Epithelial cell of prostate (primary cell): Measurements from ENCODE around the gene GLIS1.

ENCODE experiments used
- DNase-seq: peaks from one replicate; pipeline ENCODE4 v3.0.0-alpha.2; 2011; ENCODE audit warnings: low read depth, low spot score
- H3K27ac ChIP-seq: fragments of 450-650 bp; 2 replicates; pipeline ENCODE4 v1.5.1; 2017; ENCODE audit warnings: mild to moderate bottlenecking

The GLIS1 gene

DNA sequence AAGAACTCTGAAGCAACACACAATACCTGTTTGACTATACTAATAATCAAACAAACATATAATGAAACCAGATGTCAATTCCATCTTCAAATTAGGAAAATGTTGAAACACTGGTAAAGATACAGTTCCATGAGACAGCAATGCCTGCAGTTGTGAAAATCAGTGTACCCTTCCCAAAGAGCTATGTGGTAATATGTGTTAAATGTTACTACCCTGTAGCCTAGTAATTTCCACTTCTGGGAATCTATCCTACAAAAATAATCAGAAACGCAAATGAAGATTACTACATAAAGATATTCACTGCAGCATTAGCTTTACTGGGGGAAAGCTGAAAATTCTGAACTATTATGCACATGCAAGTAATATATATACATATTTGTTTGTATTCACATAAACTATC, 16.9 kb downstream of the GLIS1 start:
- no peak overlapping the region for H3K27ac ChIP-seq
- no peak for DNase-seq

DNA sequence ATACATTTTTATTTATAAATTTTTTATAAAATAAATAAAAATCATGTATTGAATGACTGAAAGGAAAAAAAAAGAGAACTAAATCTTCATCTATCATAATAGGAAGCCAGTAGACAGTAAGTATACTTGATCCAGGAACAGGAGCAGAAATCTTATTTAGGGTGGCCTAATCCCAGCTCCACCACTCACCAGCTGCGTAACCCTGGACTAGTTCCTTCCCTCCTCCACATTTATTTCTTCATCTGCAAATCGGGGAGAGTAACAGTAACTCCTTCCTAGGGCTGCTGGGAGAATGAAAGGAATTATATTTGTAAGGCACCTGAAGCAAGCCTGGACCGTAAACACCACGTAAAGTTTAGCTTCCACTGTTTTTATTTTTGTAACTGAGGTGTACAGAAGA, 17.9 kb downstream of the GLIS1 start:
- H3K27ac ChIP-seq = no peak overlapping the region
- no peak for DNase-seq

DNA sequence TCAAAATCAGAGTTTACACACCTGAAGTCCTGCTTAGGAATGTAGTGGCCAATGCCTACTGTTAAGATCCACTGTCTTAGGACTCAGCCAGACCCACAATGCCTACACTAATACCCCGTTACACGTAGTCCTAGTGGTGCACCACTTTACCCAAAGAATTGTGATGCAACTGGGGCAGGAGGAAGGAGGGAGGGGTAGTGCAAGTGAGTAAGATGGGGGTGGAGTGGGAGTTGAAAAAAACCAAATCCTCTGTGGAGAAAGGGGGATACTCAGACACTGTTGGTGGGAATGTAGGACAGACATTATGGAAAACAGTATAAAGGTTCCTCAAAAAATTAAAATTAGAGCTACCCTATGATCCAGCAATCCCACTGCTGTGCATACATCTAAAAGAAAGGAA, 19.5 kb downstream of the GLIS1 start:
- H3K27ac ChIP-seq = no peak overlapping the region
- no peak for DNase-seq

DNA sequence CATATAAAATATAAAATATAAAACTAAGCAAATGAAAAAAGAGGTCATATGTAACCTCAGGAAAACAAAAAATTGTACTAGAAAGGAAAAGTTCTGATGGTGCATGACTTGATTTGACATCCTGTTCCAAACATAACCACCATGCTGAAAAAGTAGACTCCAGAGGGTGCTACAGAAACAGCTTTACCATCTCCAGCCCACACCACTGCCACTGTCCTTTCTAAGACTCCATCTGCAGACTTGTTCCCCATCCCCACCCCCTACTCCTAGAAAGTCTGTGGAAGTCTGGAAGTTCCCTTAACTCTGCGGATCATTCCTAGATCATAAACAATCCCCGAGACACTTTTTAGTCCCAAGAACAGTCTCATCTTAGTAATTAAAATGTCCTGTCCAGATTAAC, 20.5 kb downstream of the GLIS1 start:
- no peak overlapping the region for H3K27ac ChIP-seq
- no peak for DNase-seq

DNA sequence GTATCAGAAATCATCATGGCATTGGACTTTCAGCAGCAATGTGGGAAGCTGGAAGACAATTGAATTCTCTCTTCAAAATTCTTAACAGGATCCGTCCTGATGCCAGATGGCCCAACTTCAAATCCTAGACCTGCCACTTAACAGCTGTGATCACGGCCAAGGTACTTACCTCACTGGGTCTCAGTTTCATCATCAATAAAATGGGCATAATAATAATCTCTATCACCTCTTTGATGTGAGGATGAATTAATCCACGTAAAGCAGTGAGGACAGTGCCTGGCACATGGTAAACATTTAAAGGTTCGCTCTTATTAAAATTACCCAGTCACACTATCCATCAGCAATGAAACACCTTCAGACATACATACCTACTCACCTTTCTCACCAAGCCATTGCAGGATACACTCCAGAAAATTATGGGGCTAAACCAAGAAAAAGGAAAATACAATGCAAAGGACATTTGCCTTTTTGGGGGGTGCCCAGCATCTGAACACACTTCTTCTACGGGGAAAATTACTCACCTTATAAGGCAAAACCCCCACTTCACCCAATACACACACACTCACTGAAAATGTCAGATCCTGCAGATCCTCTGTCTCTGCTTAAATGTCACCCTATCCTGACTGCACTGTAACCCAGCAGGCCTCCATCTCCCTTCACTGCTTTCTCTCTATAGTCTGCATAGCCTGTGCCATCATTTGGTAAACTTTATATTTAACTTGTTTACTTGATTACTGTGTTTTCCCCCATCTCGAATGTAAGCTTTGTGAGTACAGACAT, 21.7 kb downstream of the GLIS1 start:
- DNase-seq = no peak
- H3K27ac ChIP-seq = no peak overlapping the region

DNA sequence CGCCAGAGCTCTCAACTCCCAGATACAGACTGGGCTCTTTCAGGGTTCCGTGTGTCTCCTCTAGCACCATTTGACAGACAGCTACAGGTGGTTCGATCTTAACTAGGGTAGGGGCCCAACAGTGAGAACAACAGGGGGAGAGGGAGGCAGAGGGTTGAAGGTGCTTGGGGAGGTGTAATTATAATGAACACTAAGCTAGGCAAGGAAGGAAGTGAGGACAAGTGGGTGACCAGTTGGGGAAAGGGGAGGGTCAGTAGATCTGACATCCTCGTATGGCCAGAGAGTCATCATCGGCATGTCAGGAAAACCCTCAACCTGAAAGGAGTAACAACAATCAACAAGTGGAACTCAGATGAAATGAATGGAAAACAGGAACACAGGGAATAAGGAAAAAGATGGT, 22.8 kb downstream of the GLIS1 start:
- no peak for DNase-seq
- H3K27ac ChIP-seq = no peak overlapping the region

DNA sequence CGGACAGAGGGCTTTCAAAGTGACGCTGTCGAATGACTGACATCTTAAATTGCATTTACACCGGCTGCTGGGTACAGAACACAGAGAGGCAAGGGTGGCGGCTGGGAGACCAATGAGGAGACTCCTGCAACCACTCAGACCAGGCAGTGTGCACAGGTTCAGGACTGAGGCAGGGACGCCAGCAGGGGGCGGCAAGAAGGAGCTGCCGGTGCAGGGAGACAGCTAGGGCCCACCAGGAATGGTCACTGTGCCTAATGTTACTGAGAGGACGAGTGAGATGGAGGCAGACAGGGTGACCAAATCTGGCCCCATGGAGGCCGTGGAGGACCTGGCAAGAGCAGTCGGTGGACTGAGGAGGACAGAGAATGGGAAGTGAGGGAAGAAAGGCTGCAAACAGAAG, 23.5 kb downstream of the GLIS1 start:
- DNase-seq = no peak
- H3K27ac ChIP-seq = no peak overlapping the region

DNA sequence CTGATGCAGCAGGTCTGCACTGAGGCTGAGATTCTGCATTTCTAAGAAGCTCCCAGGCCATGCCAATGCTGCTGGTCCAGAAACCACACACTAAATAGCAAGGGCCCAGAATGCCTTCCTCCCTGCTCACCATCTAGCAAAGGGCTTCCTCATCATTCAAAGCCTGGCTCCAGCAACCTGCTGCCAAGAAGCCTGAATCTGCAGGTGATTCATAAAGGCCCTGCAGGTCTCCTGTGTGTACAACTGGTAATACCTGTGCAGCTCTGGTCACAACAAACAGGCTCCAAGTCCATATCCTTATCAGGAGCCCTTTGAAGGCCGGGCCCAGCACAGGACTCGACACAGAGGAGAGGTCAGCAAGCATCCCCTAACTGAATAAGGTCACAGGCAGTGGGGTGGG, 26.7 kb downstream of the GLIS1 start:
- no peak overlapping the region for H3K27ac ChIP-seq
- peak; percentile 36 for DNase-seq

DNA sequence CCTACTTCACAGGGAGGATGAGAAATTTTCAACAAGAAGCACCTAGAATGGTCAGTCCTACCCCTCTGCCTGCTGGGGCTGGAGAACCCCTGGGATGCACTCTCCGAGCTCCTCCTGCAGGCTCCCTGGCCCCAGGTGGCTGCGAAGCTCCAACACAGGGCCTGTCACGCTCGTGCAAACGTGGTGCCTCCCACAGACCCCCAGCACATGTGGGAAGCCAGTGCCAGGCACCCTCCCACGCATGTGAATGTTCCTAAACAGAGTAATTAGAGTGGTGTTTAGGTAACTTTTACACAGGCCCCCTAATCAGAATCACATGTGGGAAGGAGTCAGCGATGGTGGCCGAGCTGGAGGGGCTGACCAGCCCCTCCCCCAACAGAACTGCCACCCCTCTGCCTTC, 28.4 kb downstream of the GLIS1 start:
- DNase-seq = no peak
- H3K27ac ChIP-seq = no peak overlapping the region

DNA sequence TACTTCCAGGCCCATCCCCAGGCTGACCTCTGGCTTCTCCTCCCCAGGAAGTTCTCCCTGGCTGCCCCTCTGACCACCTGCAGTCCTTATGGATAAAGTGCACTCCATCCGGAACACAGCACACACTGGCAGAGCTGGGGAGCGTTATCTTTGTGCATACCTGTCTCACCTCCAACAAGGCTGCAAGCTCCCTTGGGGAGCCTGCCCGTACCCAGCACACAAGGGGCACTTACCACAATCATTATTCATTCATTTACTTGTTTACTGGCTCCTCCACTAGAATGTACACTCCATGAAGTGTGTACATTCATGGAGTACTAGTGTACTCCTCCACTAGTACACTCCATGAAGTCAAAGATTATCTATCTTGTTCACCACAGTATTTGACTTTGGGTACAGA, 30.3 kb downstream of the GLIS1 start:
- DNase-seq = no peak
- no peak overlapping the region for H3K27ac ChIP-seq

DNA sequence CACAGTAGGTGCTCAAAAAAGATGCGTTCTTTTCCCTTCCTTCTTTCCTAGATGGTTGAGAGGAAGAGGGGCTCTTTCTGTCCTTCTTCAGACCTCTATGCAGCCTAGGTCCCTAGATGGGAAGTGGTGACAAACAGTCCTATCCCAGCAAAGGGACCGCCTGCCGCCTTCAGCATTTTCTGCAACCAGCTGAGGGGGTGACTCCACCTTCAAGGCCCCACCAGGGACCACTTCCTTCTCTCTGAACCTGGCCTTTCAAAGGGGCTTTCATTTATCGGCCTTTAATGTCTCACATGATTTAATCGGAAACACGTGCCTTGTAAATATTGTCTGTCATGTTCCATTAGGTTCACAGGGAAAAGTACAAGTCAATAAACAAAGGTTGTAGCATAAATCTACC, 32.6 kb downstream of the GLIS1 start:
- DNase-seq = no peak
- H3K27ac ChIP-seq = no peak overlapping the region

DNA sequence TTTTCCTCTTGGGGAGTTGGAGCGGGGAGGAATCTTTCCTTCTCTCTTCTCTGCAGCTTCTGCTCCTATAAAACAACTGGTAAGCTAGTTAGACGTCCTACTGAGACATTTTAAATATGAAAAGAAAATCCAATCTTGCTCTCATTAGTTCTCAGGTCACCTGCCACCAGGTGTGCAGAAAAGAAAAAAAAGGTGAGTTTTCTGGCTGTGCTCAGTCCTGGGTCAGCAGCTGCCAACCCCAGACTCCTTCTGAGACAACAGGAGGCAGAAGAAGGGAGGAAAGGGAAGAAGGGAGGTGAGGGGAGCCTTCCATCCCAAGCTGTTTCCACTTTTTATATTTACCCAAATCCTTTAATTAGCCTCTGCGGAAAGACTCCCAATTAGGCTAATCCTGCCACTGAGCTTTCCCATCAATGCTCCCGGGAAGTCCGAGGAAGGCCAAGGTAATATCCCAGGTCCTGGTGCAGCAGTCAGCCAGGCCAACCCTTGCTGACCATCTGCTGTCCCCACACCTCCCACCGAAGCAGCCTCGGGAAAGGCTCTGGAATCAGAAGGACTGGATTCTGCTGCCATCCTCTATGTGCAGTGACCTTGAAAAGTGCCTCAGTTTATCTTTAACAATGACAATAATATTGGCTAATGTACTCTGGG, 33.4 kb downstream of the GLIS1 start:
- no peak overlapping the region for H3K27ac ChIP-seq
- no peak for DNase-seq

DNA sequence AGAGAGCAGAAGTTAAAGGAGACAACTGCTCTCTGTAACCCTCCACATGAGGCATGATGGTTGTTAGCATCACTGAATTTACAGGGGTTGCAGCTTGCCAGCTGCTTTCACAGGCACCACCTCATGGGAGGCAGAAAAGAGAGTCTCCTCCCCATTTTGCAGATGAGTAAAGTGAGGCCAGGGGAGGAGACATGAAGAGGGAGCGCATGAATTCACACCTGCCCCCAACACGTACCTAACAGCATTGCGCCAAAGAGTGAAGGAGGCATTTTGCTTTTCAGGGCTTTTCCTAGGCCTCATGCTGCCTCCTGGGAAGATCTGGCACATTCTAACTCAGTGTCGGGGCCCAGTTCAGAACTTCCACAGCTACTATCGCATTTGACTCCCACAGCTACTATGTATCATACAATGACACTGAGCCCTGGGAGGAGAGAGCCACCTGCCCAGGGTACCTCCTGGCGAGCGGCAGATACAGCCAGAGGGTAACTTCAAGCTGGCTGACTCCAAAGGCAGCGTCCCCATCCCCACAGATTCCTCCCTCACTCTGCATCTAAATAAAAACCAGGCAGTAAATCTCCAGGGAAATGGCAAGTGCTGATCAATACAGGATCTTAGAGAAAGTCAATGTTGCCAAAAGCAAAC, 34.0 kb downstream of the GLIS1 start:
- DNase-seq = no peak
- H3K27ac ChIP-seq = no peak overlapping the region

DNA sequence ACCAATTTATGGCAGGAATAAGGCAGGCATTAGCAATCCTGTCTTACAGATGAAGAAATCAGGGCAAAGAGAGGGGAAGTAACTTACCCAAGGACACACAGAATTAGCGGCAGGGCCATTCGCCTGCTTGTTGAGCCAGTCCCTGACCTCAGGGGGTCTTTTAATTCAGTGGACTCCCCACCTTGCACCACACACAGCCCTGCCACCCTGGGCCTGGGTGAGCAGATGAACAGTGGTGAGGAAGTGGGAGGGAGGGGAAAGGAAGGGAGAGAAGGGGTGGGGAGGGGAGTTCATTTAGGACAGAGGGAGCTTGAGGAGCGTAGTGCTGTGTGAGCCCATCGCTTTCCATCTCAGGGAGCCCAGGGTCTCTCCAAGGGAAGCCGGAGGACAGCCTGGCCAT, 34.7 kb downstream of the GLIS1 start:
- H3K27ac ChIP-seq = no peak overlapping the region
- DNase-seq = no peak

DNA sequence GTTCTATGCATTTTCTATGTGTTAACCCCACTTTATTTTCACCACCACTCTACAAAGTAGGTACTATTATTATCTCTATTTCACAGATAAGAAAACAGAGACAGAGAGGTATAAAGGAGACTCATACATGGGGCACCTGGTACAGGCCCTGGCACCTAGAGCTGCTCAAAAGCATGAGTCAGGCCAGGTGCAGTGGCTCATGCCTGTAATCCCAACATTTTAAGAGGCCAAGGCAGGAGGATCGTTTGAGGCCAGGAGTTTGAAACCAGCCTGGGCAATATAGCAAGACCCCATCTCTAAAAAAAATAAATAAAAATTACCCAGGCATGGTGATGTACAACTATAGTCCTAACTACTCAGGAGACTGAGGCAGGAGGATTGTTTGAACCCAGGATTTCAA, 35.8 kb downstream of the GLIS1 start:
- H3K27ac ChIP-seq = no peak overlapping the region
- no peak for DNase-seq

DNA sequence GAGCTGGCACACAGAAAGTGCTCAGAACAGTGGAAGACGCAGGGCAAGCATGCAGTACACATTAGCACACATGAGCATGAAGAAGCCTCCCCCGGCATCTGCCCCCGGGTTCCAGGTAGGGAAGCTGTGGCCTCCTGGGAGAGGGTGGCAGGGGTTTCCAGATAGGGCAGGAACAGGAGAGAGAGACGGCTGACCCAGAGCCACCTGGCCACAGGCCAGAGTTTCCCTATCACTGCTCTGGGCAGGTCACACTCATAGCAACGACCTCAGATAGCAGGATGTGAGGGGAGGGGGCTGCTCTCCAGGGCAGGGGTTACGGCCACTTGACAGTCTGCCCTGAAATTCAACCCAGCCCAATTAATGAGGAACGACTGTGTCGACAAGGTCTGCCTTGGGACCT, 36.6 kb downstream of the GLIS1 start:
- no peak overlapping the region for H3K27ac ChIP-seq
- no peak for DNase-seq

DNA sequence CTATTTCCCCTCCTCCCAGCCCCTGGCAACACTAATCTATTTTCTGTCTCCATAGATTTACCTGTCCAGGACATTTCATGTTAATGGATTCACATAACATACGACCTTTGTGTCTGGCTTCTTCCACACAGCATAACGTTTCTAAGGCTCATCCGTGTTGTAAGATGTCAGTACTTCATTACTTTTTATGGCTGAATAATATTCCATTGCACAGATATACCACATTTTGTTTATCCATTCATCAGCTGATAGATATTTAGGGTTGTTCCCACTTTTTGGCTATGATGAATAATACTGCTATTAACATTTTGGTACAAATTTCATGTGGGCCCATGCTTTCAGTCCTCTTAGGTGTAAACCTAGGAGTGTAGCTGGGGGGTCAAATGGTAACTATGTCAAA, 38.2 kb downstream of the GLIS1 start:
- H3K27ac ChIP-seq = no peak overlapping the region
- no peak for DNase-seq

DNA sequence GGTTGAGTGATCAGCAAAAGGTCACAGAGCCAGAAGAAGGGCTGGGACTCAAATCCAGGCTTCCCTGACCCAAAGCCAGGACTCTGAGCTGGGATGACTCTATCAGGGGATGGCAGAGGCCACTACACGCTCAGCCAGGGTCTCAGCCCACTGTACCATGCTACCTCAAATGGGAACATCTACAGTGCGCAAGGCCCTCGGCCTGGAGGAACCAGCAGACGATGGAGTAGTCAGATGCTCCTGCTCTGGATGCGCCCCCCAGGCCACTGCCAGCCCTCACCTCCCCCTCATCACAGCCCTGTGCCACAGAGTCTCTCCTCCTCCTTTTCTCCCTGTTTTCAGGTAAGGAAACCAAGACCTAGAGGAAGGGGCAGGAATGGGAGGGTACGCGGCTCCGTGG, 39.0 kb downstream of the GLIS1 start:
- no peak overlapping the region for H3K27ac ChIP-seq
- no peak for DNase-seq

DNA sequence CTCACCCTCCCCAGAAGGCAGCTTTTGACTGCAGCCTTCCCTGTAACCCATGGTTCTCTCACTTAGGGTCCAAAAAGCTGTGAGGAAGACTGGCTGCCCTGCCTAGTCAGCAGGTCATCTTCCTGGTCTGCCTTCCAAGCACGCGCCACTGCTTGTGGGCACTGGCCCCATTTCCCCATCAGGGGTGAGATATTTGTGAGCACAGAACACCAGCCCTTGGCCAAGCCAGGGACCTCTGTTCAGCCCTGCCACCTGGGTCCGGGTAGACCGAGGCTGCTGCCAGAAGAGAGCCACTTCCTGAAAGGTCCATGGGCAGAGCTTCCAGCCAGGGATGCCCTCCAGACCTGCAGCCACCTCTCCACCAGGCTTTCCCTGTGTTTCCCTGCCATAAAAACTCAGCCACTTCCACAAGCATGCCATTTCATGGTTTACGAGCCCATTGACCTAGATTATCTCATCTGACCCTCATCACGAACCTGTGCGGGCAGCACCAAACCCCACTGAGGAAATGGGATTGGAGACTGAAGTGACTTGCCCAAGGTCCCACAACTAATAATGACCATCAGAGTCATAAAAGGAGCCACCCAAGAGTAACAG, 40.5 kb downstream of the GLIS1 start:
- H3K27ac ChIP-seq = no peak overlapping the region
- DNase-seq = no peak

DNA sequence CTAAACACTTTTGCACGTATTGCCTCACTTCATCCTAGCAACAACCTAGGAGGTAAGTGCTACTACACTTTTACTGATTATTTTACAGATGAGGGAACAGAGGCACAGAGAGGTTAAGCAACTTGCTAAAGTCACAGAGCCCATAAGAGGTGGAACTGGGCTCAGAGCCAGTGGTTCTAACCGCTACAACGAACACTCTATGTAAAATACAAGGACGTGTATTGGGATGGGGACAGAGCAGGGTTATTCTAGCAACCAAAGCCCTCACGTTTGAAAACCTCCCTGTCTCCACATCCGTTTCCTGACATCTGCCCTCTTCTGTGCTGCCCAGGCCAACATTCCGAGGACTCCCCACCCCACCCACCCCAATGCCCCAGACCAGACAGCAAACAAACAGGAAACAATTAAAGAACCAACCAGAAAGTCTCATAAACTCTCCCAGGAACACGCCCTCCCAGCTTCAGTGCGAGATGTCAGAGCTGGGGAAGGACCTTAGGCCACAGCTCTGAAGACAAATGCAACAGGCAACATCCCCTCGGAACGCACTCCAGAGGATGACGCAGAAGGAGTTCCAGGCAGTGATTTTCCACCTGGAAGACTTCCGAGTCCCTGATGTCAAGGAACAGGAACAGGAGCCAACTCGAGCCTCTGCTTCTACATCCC, 41.1 kb downstream of the GLIS1 start:
- no peak for DNase-seq
- no peak overlapping the region for H3K27ac ChIP-seq

DNA sequence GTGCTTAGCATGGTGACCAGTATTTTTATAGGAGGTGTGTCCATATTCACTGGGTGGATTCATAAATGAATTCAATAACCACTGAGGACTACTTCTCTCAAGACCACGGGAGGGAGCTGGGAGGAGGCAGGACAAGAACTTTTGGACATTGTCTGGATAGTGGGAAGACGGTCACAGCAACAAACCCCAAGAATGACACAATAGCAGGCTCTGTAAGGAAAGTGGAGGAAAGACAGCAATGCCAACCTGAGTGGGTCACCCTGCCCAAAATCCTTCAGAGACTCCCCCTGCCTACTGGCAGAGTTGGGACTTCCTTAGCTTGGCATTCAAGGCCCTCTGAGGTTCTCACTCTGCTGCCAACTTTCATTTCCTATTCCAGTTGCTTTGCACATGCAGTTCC, 42.0 kb downstream of the GLIS1 start:
- no peak overlapping the region for H3K27ac ChIP-seq
- no peak for DNase-seq
